SU-DHL-6 (cell line): ENCODE measurements around the gene DACH1.

Experiments
- H2AFZ ChIP-seq: fragments of 200-600 bp; sonication (generic); 2 replicates; pipeline ENCODE4 v1.6.1; 2014; ENCODE audit warnings: low read depth, mild to moderate bottlenecking, moderate library complexity, mixed read lengths, antibody characterized with exemption, low read length; ENCODE audit not compliant: severe bottlenecking
- H3F3A ChIP-seq: fragments of 200-600 bp; shearing (Covaris generic); 2 replicates; pipeline ENCODE4 v1.6.0; 2016; ENCODE audit warnings: antibody characterized with exemption, mild to moderate bottlenecking; ENCODE audit not compliant: insufficient read depth
- H3K27ac ChIP-seq: fragments of 200-600 bp; sonication (generic); 2 replicates; pipeline ENCODE4 v1.5.1; 2016; ENCODE audit warnings: low read depth, mild to moderate bottlenecking, low read length, moderate library complexity, mixed read lengths
- H3K27me3 ChIP-seq: fragments of 200-600 bp; sonication (generic), shearing (Covaris generic); 2 replicates; pipeline ENCODE4 v1.6.0; 2014; ENCODE audit warnings: mild to moderate bottlenecking, low read length
- H3K36me3 ChIP-seq: fragments of 200-600 bp; sonication (generic); 2 replicates; pipeline ENCODE4 v1.6.1; 2014; ENCODE audit warnings: mild to moderate bottlenecking, low read length, mixed read lengths
- H3K4me2 ChIP-seq: fragments of 300-600, 200-600 bp; shearing (Covaris generic), sonication (generic); 2 replicates; pipeline ENCODE4 v1.6.0; 2014; ENCODE audit warnings: low read length, low read depth, mild to moderate bottlenecking; ENCODE audit not compliant: poor library complexity, severe bottlenecking
- H3K4me3 ChIP-seq: fragments of 200-600 bp; sonication (generic); 2 replicates; pipeline ENCODE4 v1.5.1; 2014; ENCODE audit warnings: antibody characterized with exemption, low read length, mild to moderate bottlenecking, mixed read lengths; ENCODE audit not compliant: insufficient read depth, poor library complexity, severe bottlenecking
- H3K79me2 ChIP-seq: fragments of 200-600 bp; sonication (generic); 2 replicates; pipeline ENCODE4 v1.6.1; 2014; ENCODE audit warnings: mild to moderate bottlenecking, low read length, moderate library complexity; ENCODE audit not compliant: insufficient read depth
- H3K9ac ChIP-seq: fragments of 200-600 bp; sonication (generic); 2 replicates; pipeline ENCODE4 v1.7.0; 2014; ENCODE audit warnings: mild to moderate bottlenecking, low read length
- H3K9me2 ChIP-seq: fragments of 200-600 bp; sonication (generic); replicated peaks from 2 replicates; pipeline ENCODE4 v1.6.1; 2014; ENCODE audit warnings: low read length; ENCODE audit not compliant: insufficient read depth
- H3K9me3 ChIP-seq: fragments of 200-600 bp; sonication (generic); 2 replicates; pipeline ENCODE4 v1.6.1; 2014; ENCODE audit warnings: low read length, mixed read lengths; ENCODE audit not compliant: insufficient read depth
- H4K20me1 ChIP-seq: fragments of 200-600 bp; sonication (generic); 2 replicates; pipeline ENCODE4 v1.6.1; 2014; ENCODE audit warnings: low read depth, mild to moderate bottlenecking, antibody characterized with exemption, low read length, moderate library complexity, mixed read lengths
- CTCF ChIP-seq: fragments of 200-600 bp; sonication (generic); IDR thresholded peaks from one replicate; pipeline ENCODE4 v1.5.1; 2017; ENCODE audit warnings: antibody characterized with exemption, mild to moderate bottlenecking, low read length, moderate library complexity; ENCODE audit not compliant: insufficient read depth, poor library complexity, severe bottlenecking
- EZH2phosphoT487 ChIP-seq: fragments of 200-600 bp; sonication (generic), shearing (Covaris generic); conservative IDR thresholded peaks from 2 replicates; pipeline ENCODE4 v1.6.1; 2018; ENCODE audit warnings: mild to moderate bottlenecking, antibody characterized with exemption, low read length, moderate library complexity, mixed read lengths

DACH1 gene

GRCh38 chr13:71499235-71499634, 367.8 kb downstream of the DACH1 start:
- no peak overlapping the region for H3K27ac ChIP-seq
- no peaks in the 10 kb centered on the region for H3K9me2 ChIP-seq
- no peak overlapping the region for H3K9ac ChIP-seq
- H3K9me3 ChIP-seq, result no peaks in the 10 kb centered on the region
- TF ChIP-seq EZH2phosphoT487, result no peak
- TF ChIP-seq CTCF, result no peak
- H3F3A ChIP-seq, result no peaks in the 10 kb centered on the region
- no peaks in the 10 kb centered on the region for H3K36me3 ChIP-seq
- H4K20me1 ChIP-seq, result no peaks in the 10 kb centered on the region
- H3K4me3 ChIP-seq, result no peak overlapping the region
- H3K79me2 ChIP-seq, result no peaks in the 10 kb centered on the region
- H3K4me2 ChIP-seq, result no peak overlapping the region
- H2AFZ ChIP-seq, result peak overlapping the region; percentile 51
- H3K27me3 ChIP-seq, result no peaks in the 10 kb centered on the region

- no peaks in the 10 kb centered on the region for H3F3A ChIP-seq
- no peaks in the 10 kb centered on the region for H3K9me2 ChIP-seq
- H3K27ac ChIP-seq, result no peak overlapping the region
- H3K36me3 ChIP-seq, result no peaks in the 10 kb centered on the region
- TF ChIP-seq CTCF (no peak), EZH2phosphoT487 (no peak)
- no peaks in the 10 kb centered on the region for H4K20me1 ChIP-seq
- no peak overlapping the region for H3K4me3 ChIP-seq
- H3K4me2 ChIP-seq, result no peak overlapping the region
- H3K9me3 ChIP-seq, result no peaks in the 10 kb centered on the region
- no peaks in the 10 kb centered on the region for H3K27me3 ChIP-seq
- H3K79me2 ChIP-seq, result no peaks in the 10 kb centered on the region
- H3K9ac ChIP-seq, result no peak overlapping the region
- H2AFZ ChIP-seq, result peak overlapping the region; percentile 39
Observed at GRCh38 chr13:71493189-71493588, 373.8 kb downstream of the DACH1 start.

- no peak overlapping the region for H2AFZ ChIP-seq
- no peaks in the 10 kb centered on the region for H3K9me2 ChIP-seq
- no peaks in the 10 kb centered on the region for H3K27me3 ChIP-seq
- no peaks in the 10 kb centered on the region for H4K20me1 ChIP-seq
- no peak overlapping the region for H3K27ac ChIP-seq
- no peaks in the 10 kb centered on the region for H3K36me3 ChIP-seq
- H3K9me3 ChIP-seq, result no peaks in the 10 kb centered on the region
- no peaks in the 10 kb centered on the region for H3F3A ChIP-seq
- no peaks in the 10 kb centered on the region for H3K79me2 ChIP-seq
- H3K4me3 ChIP-seq, result no peak overlapping the region
- no peak overlapping the region for H3K4me2 ChIP-seq
- H3K9ac ChIP-seq, result no peak overlapping the region
- TF ChIP-seq CTCF, result no peak
- no peak for TF ChIP-seq EZH2phosphoT487
Observed at GRCh38 chr13:71492346-71492871, 374.6 kb downstream of the DACH1 start.
